GM18526 (cell line): ENCODE results near the gene RSBN1L.

ENCODE experiments used
- POLR2A ChIP-seq: IDR thresholded peaks from 3 replicates; pipeline ENCODE4 v1.6.1; 2011; ENCODE audit not compliant: insufficient read length; ENCODE audit errors: extremely low read depth

The RSBN1L gene

GRCh38 chr7:77746164-77746823 lies 50.0 kb downstream of the RSBN1L start:
- no peak for TF ChIP-seq POLR2A

- no peak for TF ChIP-seq POLR2A
Measured at GRCh38 chr7:77746824-77747165, 50.5 kb downstream of the RSBN1L start.

- TF ChIP-seq POLR2A = no peak
Measured at GRCh38 chr7:77747178-77747577, 50.9 kb downstream of the RSBN1L start.

GRCh38 chr7:77747718-77748117 lies 51.5 kb downstream of the RSBN1L start:
- TF ChIP-seq POLR2A = no peak

- no peak for TF ChIP-seq POLR2A
Measured at GRCh38 chr7:77752016-77752415, 55.8 kb downstream of the RSBN1L start.

- no peak for TF ChIP-seq POLR2A
Measured at GRCh38 chr7:77753173-77753572, 56.9 kb downstream of the RSBN1L start.

GRCh38 chr7:77757589-77757988 lies 61.3 kb downstream of the RSBN1L start:
- TF ChIP-seq POLR2A = no peak

GRCh38 chr7:77759294-77759889 lies 63.1 kb downstream of the RSBN1L start:
- TF ChIP-seq POLR2A = no peak

GRCh38 chr7:77760809-77761453 lies 64.7 kb downstream of the RSBN1L start:
- no peak for TF ChIP-seq POLR2A

GRCh38 chr7:77765481-77765880 lies 69.2 kb downstream of the RSBN1L start:
- no peak for TF ChIP-seq POLR2A

- no peak for TF ChIP-seq POLR2A
Measured at GRCh38 chr7:77765906-77766800, 69.9 kb downstream of the RSBN1L start.

- TF ChIP-seq POLR2A = no peak
Measured at GRCh38 chr7:77766801-77767605, 70.7 kb downstream of the RSBN1L start.

GRCh38 chr7:77770316-77770715 lies 74.1 kb downstream of the RSBN1L start:
- no peak for TF ChIP-seq POLR2A

- TF ChIP-seq POLR2A = no peak
Measured at GRCh38 chr7:77771901-77772300, 75.6 kb downstream of the RSBN1L start.

- no peak for TF ChIP-seq POLR2A
Measured at GRCh38 chr7:77778535-77778934, 82.3 kb downstream of the RSBN1L start.
